ENCODE data around the gene NR1D1.

NR1D1 gene

DNA sequence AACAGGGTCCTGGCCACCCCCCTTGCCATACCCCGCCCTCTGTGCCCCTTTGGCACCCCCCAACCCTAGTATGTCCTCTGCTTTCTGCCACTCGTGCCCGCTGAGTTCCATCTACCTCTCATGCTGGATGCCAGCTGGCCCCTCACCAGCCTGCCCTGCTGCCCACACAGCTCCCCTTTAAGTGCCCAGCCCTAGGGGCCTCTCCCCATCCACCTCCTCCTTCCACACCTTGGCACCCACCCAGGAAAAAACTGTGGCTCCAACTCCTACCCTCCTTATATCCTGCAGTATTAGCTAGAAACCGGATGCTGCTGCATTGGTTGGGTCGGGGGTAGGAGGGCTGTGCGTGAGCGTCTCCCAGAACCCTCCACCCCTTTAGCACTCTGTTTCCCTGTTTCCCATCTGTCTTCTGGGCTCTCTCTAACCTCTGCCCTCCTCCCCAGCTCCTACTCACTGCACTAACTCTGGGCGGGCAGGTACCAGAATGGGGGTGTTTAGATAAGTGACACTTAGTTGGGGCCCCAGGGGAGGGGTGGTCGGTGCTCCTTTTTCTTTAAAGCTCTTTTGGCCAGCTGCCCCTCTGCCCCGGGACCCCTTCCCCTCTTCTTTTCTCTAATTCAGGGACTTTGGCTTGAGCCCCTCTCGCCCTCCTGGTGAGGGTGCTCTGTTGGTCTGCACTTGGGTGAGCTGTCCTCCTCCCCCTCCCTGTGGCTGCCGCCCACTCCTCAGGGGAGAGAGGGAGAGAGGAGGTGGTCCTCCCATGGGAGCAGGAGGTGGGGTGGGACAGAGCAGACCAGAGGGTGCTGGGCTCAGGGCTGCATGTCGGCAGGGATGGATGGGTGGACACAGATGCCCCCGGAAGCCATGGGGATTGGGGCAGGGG lies 9.9 kb downstream of the NR1D1 start:
- H3K4me2 ChIP-seq (ENCODE audit: low read length), result no peak overlapping the region
- H3K79me2 ChIP-seq, result no peaks in the 10 kb centered on the region
- no peaks in the 10 kb centered on the region for H3K27me3 ChIP-seq (ENCODE audit: control insufficient read depth, insufficient read depth, low read length)
- H3K9ac ChIP-seq, result no peak overlapping the region
- no peaks in the 10 kb centered on the region for H3K36me3 ChIP-seq (ENCODE audit: control insufficient read depth, insufficient read depth, low read length)
- no peaks in the 10 kb centered on the region for H3K9me3 ChIP-seq (ENCODE audit: control insufficient read depth, low read length)
- TF ChIP-seq, protein P1, sequence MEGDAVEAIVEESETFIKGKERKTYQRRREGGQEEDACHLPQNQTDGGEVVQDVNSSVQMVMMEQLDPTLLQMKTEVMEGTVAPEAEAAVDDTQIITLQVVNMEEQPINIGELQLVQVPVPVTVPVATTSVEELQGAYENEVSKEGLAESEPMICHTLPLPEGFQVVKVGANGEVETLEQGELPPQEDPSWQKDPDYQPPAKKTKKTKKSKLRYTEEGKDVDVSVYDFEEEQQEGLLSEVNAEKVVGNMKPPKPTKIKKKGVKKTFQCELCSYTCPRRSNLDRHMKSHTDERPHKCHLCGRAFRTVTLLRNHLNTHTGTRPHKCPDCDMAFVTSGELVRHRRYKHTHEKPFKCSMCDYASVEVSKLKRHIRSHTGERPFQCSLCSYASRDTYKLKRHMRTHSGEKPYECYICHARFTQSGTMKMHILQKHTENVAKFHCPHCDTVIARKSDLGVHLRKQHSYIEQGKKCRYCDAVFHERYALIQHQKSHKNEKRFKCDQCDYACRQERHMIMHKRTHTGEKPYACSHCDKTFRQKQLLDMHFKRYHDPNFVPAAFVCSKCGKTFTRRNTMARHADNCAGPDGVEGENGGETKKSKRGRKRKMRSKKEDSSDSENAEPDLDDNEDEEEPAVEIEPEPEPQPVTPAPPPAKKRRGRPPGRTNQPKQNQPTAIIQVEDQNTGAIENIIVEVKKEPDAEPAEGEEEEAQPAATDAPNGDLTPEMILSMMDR (IDR thresholded peaks at IDR 0.05), result no peak
- H3K4me1 ChIP-seq, result no peaks in the 10 kb centered on the region
- no peak overlapping the region for H3K27ac ChIP-seq
- H2AFZ ChIP-seq, result no peak overlapping the region
- H3K4me3 ChIP-seq (ENCODE audit: low read depth, low read length), result no peak overlapping the region

DNA sequence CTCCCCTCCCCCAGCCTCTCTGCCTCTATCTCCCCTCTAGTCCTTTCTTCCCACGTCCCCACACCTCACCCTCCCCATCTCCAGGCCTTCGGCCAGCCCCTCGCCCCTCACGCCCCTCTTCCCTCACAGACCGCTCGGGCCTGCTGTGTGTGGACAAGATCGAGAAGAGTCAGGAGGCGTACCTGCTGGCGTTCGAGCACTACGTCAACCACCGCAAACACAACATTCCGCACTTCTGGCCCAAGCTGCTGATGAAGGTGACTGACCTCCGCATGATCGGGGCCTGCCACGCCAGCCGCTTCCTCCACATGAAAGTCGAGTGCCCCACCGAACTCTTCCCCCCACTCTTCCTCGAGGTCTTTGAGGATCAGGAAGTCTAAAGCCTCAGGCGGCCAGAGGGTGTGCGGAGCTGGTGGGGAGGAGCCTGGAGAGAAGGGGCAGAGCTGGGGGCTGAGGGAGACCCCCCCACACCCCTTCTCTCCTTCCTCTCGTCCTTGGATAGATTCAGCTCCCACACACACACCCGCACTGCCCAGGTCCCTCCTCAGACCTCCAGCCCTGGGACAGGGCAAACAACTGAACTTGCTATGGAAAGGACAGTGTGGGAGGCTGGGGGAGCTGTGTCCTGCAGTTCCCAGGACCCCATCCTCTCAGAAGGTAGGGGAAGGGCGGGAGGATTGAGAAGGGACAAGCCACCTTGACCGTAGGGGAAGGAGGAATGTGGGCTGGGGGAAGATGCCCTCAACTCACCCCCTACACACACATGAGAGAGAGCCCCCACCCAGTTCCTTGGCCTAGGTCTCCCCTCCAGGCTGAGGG lies 11.1 kb downstream of the NR1D1 start:
- H3K4me2 ChIP-seq (ENCODE audit: low read length), result no peak overlapping the region
- H3K27ac ChIP-seq, result no peak overlapping the region
- no peak overlapping the region for H2AFZ ChIP-seq
- H3K4me1 ChIP-seq, result no peaks in the 10 kb centered on the region
- H3K9me3 ChIP-seq (ENCODE audit: control insufficient read depth, low read length), result no peaks in the 10 kb centered on the region
- no peak overlapping the region for H3K4me3 ChIP-seq (ENCODE audit: low read depth, low read length)
- H3K36me3 ChIP-seq (ENCODE audit: control insufficient read depth, insufficient read depth, low read length), result no peaks in the 10 kb centered on the region
- H3K79me2 ChIP-seq, result no peaks in the 10 kb centered on the region
- no peaks in the 10 kb centered on the region for H3K27me3 ChIP-seq (ENCODE audit: control insufficient read depth, insufficient read depth, low read length)
- TF ChIP-seq, protein P1 (IDR thresholded peaks at IDR 0.05), result no peak
- H3K9ac ChIP-seq, result no peak overlapping the region

DNA sequence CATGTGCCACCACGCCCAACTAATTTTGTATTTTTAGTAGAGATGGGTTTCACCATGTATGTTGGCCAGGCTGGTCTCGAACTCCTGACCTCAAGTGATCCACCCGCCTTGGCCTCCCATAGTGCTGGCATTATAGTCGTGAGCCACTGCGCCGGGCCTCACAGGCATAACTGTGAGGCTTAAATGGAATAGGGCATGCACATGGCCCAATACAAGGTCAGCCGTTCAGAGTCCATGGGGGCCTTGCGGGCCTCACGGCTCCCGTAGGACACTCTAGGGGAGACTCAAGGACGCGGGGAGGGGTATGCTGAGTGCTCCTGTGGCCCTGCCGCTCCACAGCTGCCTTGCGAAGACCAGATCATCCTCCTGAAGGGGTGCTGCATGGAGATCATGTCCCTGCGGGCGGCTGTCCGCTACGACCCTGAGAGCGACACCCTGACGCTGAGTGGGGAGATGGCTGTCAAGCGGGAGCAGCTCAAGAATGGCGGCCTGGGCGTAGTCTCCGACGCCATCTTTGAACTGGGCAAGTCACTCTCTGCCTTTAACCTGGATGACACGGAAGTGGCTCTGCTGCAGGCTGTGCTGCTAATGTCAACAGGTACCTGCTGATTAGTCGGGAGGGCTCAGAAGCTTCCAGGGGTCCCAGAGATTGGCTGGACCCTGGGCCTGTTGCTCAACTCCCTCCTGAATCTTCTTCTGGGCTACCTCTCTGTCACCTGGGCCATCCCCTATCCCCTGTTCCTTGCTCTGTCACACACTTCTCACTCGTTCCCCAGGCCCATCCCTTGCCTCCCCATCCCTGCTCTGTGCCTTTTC lies 12.3 kb downstream of the NR1D1 start:
- H3K4me3 ChIP-seq (ENCODE audit: low read depth, low read length), result no peak overlapping the region
- H2AFZ ChIP-seq, result no peak overlapping the region
- no peaks in the 10 kb centered on the region for H3K36me3 ChIP-seq (ENCODE audit: control insufficient read depth, insufficient read depth, low read length)
- H3K79me2 ChIP-seq, result peaks cover 3% of the 10 kb centered on the region
- no peaks in the 10 kb centered on the region for H3K9me3 ChIP-seq (ENCODE audit: control insufficient read depth, low read length)
- no peak overlapping the region for H3K9ac ChIP-seq
- no peak overlapping the region for H3K27ac ChIP-seq
- H3K27me3 ChIP-seq (ENCODE audit: control insufficient read depth, insufficient read depth, low read length), result no peaks in the 10 kb centered on the region
- TF ChIP-seq, protein P1 (IDR thresholded peaks at IDR 0.05), result no peak
- H3K4me1 ChIP-seq, result no peaks in the 10 kb centered on the region
- H3K4me2 ChIP-seq (ENCODE audit: low read length), result no peak overlapping the region

DNA sequence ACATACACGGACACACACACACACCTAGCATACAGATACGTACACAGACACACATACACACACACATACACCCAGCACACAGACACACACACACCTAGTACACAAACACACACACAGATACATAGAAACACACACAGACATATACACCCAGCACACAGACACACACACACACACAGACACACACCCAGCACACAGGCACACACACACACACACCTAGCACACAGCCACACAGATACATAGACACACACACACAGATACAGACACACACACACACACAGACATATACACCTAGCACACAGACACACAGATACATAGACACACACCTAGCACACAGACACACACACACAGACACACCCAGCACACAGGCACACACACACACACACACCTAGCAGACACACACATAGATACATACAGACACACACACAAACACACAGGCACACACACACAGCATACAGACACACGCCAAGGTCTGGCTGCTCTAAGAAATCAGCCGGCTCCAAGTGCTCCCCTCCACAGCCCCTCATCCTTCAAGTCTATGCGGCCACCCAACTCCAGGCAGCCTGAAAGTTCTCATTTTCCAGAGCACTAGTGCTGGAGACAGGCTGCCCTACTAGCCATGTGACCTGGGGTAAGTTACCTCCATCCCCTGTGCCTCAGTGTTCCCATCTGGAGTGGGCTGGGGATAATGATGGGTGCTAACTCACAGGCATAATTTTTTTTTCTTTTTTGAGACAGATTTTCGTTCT lies 13.2 kb downstream of the NR1D1 start:
- H3K36me3 ChIP-seq (ENCODE audit: control insufficient read depth, insufficient read depth, low read length), result no peaks in the 10 kb centered on the region
- no peak overlapping the region for H3K9ac ChIP-seq
- peaks cover 5% of the 10 kb centered on the region for H3K79me2 ChIP-seq
- H3K9me3 ChIP-seq (ENCODE audit: control insufficient read depth, low read length), result no peaks in the 10 kb centered on the region
- H3K27me3 ChIP-seq (ENCODE audit: control insufficient read depth, insufficient read depth, low read length), result no peaks in the 10 kb centered on the region
- no peak overlapping the region for H3K27ac ChIP-seq
- no peaks in the 10 kb centered on the region for H3K4me1 ChIP-seq
- H2AFZ ChIP-seq, result no peak overlapping the region
- H3K4me3 ChIP-seq (ENCODE audit: low read depth, low read length), result no peak overlapping the region
- TF ChIP-seq, protein P1 (IDR thresholded peaks at IDR 0.05), result no peak
- no peak overlapping the region for H3K4me2 ChIP-seq (ENCODE audit: low read length)
